ENCODE results near the gene KIAA1549.

- TF ChIP-seq POLR2A (IDR thresholded peaks at IDR 0.05) (no peak), CTCF (IDR thresholded peaks at IDR 0.05) (no peak), POLR2AphosphoS5 (IDR thresholded peaks at IDR 0.05) (no peak), EP300 (IDR thresholded peaks at IDR 0.05) (no peak)
Observed at GRCh38 chr7:138885383-138886147, 95.6 kb downstream of the KIAA1549 start.

Data from gastroesophageal sphincter (tissue), 3 donors.